Stimulated activated CD8-positive, alpha-beta memory T cell treated with anti-CD3 and anti-CD28 coated beads, Interleukin-7, amount 100 ng/mL, for 4 hours (primary cell): ENCODE results near the gene KCNIP3.
"Not testable (repeated sequence)": the region's sequence is repeated elsewhere in the genome, so short reads cannot be mapped to it uniquely, and the experiment has no call there.

Experiments used
- DNase-seq, 2 donors: peaks; one replicate each; pipeline ENCODE4 v3.0.0-alpha.2; 2020; ENCODE audit warnings: low read depth in 2 of 2

The KCNIP3 gene

GRCh38 chr2:95415138-95415537, 118.0 kb downstream of the KCNIP3 start:
- not testable (repeated sequence) for DNase-seq

- not testable (repeated sequence) for DNase-seq
Observed at GRCh38 chr2:95415561-95415960, 118.4 kb downstream of the KCNIP3 start.

- DNase-seq, result not testable (repeated sequence)
Observed at GRCh38 chr2:95427196-95427867, 130.2 kb downstream of the KCNIP3 start.

GRCh38 chr2:95429748-95430467, 132.8 kb downstream of the KCNIP3 start:
- DNase-seq, result not testable (repeated sequence)

GRCh38 chr2:95433373-95433772, 136.2 kb downstream of the KCNIP3 start:
- not testable (repeated sequence) for DNase-seq

- not testable (repeated sequence) for DNase-seq
Observed at GRCh38 chr2:95433973-95434372, 136.8 kb downstream of the KCNIP3 start.

- DNase-seq, result not testable (repeated sequence)
Observed at GRCh38 chr2:95434507-95435076, 137.4 kb downstream of the KCNIP3 start.

- DNase-seq, result not testable (repeated sequence)
Observed at GRCh38 chr2:95435162-95435871, 138.2 kb downstream of the KCNIP3 start.
